SW 1271 (cell line): ENCODE results near the gene GPRASP2.
A peak's percentile ranks its signal among the peaks of the same experiment; 100 is the strongest.

Source experiments
- DNase-seq, 2 experiments: peaks; one replicate each; lab custom pipeline; 2025; lab: John Stamatoyannopoulos, UW

Gene GPRASP2

GRCh38 chrX:102745513-102745856, 33.2 kb downstream of the GPRASP2 start:
- DNase-seq = no peak

- no peak for DNase-seq
Observed at GRCh38 chrX:102745857-102746584, 33.8 kb downstream of the GPRASP2 start.

- DNase-seq = peak; percentile 0 to 3
Observed at GRCh38 chrX:102765217-102765616, 53.0 kb downstream of the GPRASP2 start.

GRCh38 chrX:102765809-102766208, 53.6 kb downstream of the GPRASP2 start:
- no peak for DNase-seq

DNA sequence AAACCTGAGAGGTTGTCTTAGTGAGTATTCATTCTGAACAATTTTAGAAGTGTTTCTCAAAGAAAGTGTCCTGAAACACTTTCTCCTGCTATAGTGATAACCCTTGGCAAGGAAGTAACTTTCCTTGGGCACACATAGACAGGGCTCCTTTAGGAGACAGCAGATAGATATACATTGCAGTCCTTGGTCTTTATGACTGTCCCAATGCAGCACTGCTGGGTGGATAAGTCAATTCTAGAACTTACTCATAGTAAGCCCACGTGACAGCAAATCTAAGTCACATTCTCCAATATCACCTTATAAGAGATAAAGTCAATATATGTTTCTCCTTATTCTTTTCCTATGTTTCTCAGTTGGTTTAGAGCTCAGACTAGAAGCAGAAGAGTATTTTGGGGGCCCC, 55.0 kb downstream of the GPRASP2 start:
- DNase-seq = no peak
